Gastroesophageal sphincter (tissue), 3 donors: ENCODE data around the gene GPBP1.

Experiments used
- EP300 ChIP-seq: sonication (generic); formaldehyde crosslinking; IDR thresholded peaks from one replicate; pipeline ENCODE4 v1.6.1; 2017; ENCODE audit warnings: antibody characterized with exemption, mild to moderate bottlenecking
- POLR2A ChIP-seq, 2 donors: fragments of 450-650 bp; IDR thresholded peaks; one replicate each; pipeline ENCODE4 v1.6.1; 2017; ENCODE audit warnings: antibody characterized with exemption in 2 of 2, mild to moderate bottlenecking in 2 of 2, moderate library complexity in 1 of 2
- TF ChIP-seq, protein P1 (sequence below), 4 experiments: fragments of 200-600 bp in 2 of 4; fragments of 450-650 bp in 2 of 4; sonication (generic) in 1 of 4; IDR thresholded peaks; one replicate each; pipeline ENCODE4 v1.5.1; 2017 to 2019; ENCODE audit warnings: antibody characterized with exemption in 4 of 4, mild to moderate bottlenecking in 2 of 4, moderate library complexity in 2 of 4

GRCh38 chr5:57303985-57304384 is 130.1 kb downstream of the GPBP1 start:
- TF ChIP-seq, protein P1, sequence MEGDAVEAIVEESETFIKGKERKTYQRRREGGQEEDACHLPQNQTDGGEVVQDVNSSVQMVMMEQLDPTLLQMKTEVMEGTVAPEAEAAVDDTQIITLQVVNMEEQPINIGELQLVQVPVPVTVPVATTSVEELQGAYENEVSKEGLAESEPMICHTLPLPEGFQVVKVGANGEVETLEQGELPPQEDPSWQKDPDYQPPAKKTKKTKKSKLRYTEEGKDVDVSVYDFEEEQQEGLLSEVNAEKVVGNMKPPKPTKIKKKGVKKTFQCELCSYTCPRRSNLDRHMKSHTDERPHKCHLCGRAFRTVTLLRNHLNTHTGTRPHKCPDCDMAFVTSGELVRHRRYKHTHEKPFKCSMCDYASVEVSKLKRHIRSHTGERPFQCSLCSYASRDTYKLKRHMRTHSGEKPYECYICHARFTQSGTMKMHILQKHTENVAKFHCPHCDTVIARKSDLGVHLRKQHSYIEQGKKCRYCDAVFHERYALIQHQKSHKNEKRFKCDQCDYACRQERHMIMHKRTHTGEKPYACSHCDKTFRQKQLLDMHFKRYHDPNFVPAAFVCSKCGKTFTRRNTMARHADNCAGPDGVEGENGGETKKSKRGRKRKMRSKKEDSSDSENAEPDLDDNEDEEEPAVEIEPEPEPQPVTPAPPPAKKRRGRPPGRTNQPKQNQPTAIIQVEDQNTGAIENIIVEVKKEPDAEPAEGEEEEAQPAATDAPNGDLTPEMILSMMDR (IDR thresholded peaks at IDR 0.05), result no peak
- TF ChIP-seq EP300 (no peak), POLR2A (IDR thresholded peaks at IDR 0.05) (no peak)
